Fibroblast of skin of scalp (primary cell): Measurements from ENCODE around the gene CYP20A1.
"Not testable (repeated sequence)": the region's sequence is repeated elsewhere in the genome, so short reads cannot be mapped to it uniquely, and the experiment has no call there.

Experiments used
- DNase-seq: peaks from one replicate; pipeline ENCODE4 v3.0.0-alpha.2; 2013

CYP20A1 gene

DNA sequence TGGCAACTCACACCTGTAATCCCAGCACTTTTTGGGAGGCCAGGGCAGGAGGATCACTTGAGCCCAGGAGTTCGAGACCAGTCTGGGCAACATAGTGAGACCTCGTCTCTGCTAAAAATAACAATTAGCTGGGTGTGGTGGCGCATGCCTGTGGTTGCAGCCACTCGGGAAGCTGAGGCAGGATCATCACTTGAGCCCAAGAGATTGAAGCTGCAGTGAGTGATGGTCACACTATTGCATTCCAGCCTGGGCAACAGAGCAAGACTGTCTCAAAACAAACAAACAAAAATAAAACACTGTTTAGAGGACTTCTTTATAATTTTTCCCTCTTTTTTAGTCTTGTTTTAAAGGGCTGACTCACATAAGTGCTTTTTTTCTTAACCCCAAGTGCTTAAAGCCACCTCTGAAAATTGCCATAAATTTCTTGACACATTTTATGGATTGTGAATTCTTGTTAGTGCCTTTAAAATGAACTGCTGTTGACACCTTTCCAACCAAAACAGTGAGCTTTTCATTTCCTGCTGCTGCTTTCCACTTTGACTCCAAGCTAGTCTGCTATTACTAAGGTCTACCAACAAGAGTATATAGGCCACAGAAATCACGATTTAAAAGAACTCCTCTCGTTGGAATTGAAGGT lies 41.7 kb downstream of the CYP20A1 start:
- peak; percentile 69 for DNase-seq

GRCh38 chr2:203282101-203282500 lies 43.3 kb downstream of the CYP20A1 start:
- no peak for DNase-seq

DNA sequence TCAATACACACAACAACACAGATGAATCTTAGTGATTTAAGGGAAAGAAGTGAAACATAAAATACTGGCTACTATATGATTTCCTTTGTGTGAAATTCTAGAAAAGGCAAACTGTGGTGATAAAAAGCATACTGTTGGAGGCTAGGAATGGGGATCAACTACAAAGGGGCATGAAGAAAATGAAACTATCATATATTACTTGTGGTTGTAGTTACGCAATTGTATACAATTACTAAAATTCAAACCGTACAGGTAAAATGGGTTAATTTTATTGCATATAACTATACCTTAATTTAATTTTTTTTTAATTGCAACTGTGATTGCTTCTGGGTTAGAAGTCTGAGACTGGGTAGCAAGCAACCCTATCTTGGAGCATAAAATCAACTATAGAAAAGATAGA lies 47.7 kb downstream of the CYP20A1 start:
- no peak for DNase-seq

GRCh38 chr2:203301667-203302066 lies 62.8 kb downstream of the CYP20A1 start:
- no peak for DNase-seq

DNA sequence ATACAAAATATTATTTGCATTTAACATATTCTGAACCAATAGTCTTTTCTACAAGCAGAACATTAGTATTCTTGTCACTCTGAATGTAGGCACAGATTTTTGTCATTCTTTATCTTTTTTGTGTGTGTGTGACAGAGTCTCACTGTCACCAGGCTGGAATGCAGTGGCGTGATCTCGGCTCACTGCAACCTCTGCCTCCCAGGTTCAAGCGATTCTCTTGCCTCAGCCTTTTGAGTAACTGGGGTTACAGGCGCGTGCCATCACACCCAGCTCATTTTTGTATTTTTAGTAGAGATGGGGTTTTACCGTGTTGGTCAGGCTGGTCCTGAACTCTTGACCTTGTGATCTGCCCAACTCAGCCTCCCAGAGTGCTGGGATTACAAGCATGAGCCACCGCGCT lies 63.8 kb downstream of the CYP20A1 start:
- not testable (repeated sequence) for DNase-seq

GRCh38 chr2:203310688-203311436 lies 72.0 kb downstream of the CYP20A1 start:
- DNase-seq = no peak

DNA sequence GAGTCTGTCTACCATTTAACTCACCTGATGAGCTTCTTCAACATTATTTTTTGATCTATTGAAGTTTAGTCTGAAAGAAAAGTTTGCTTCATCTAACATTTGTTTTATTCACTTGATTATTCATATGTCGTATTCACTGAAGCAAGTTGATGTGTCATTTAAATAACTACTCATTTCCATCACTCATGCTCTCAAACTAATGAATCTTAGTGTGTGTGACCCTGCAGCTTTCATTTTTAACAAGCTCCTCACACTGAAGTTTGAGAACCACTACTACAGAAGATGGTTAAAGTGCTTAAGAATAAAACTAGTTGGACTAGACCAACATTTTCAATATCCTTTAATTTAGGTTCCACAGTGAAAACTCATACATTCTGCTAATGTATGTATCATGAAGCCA lies 87.5 kb downstream of the CYP20A1 start:
- DNase-seq = no peak

DNA sequence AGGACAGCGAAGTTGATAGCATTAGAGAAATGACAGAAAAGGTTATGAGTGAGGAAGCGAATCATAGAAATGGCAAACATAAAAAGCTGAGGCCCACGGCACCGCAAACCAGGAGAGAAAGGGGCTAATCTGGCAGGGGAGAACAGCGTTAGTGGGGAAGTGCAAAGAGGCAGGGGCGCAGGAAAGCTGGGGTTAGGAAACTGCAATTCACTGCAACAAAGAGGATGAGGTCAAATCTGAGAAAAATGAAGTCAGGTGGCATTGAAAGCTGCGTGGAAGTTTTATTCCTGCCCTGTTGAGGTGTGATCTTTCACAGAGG lies 88.7 kb downstream of the CYP20A1 start:
- DNase-seq = no peak

GRCh38 chr2:203327901-203328759 lies 89.3 kb downstream of the CYP20A1 start, which contains the start of gene ABI2:
TSS of gene ABI2 (plus strand) at chr2:203328394. CDS start at chr2:203328515, 121 bp downstream.
- DNase-seq = peak; percentile 89

DNA sequence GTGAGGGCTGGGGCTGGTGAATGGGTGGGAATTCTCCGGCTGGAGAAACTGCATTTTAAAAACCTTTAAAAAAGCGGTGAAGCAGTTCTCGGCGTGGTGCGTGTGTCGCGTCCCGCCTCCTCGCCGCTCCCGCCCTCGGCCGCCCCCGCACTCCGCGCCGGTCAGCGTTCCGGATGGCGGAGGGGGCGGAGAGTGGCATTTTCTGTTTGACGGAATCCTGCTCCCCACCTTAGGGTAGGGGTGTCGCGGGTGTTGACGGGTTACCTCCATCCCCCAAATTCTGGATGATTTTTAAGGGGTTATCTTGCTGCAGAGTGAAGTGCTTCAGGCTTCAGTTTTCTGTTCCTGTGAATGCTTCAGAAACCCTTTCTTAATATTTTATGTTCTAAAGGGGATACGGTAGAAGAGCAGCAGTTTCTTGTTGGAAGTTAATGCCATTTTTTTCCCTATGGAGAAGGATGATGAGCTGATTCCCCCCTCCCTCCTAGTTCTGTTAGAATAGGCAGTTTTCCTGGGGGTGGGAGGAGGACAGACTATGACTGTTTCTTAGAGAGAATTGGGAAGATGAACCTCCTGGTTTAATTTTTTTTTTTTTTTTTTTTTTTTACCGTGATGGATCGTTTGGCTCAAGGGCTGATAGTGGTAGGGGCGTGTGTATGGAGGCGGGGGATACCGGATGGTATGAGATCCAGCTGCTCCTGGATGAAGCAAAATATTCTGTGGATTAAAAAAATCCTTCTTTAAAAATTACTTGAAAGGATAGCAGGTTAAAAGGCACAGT lies 90.1 kb downstream of the CYP20A1 start:
- DNase-seq = peak; percentile 10

DNA sequence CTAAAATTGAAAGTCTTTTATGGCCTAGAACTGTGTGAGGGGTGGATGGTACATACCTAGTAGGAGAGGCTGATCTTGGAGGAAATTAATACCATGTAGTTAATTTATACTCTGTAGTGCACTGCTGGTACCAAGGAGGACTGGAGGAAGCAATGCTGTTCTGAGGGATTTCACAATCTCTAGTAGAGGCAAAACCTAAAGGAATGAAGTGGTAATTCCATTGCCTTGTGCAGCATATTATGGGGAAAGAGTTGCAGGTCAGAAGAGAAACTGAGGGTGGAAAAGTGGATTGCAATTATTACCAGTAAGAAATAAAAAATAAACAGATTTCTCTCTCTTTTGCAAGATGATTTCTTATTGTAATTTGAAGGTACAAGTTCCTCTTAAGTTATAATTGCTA lies 91.6 kb downstream of the CYP20A1 start:
- peak; percentile 19 for DNase-seq

DNA sequence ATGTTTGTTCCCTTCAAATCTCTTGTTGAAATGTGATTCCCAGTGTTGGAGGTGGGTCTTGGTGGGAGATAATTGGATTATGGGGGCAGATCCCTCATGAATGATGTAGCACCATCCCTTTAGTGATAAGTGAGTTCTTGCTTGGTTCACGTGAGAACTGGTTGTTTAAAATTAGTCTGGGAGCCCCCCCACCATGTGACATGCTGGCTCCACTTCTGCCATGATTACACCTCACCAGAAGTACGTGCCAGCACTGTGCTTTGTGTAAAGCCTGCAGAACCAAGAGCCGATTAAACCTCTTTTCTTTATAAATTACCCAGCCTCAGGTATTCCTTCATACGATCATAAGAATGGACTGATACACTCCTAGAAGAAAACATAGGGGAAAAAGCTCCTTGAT lies 99.5 kb downstream of the CYP20A1 start:
- no peak for DNase-seq

DNA sequence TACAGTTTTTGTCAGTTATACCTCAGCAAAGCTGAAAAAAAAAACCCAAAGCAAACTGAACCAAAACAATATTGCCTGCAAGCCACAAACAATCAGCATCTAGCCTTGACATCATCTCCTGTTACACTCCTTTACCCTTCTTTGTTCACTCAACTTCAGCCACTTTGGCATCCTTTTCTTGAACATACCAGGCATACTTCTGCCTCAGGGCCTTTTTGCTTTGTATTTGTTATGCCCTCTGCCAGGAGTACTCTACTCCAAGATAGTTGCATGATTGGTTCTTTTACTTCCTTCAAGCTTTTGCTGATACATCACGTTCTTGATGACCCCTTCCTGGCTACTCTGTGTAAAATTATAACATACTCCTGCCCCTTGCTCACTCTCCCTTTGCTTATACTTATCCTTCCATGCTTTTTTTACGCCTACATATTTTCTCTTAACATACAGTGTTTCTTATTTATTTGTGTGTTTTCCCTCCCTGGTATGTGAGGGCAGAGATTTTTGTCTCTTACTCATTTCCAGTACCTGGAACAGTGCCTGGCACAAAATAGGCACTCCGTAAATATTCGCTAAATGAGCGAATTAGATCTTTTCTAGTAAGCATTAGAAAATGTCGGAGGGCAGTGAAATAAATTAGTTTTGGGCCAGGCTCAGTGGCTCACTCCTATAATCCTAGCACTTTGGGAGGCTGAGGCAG lies 102.1 kb downstream of the CYP20A1 start:
- DNase-seq = peak; percentile 70

- DNase-seq = no peak
These were observed 103.0 kb downstream of the CYP20A1 start for GRCh38 chr2:203341741-203342310.

DNA sequence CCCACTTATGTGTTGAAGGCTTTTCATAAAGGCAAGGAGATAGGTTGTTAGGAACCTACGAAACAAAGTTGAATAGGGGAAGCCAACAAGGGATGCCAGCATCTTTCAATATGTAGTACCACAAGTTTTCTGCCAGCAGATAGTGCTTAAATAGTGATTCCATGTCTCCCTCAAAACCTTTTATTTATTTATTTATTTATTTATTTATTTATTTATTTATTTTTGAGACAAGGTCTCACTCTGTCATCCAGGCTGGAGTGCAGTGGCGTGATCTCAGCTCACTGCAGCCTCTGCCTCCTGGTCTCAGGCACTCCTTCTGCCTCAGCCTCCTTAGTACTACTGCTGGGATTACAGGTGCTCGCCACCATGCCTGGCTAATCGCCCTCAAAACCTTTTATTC lies 103.6 kb downstream of the CYP20A1 start:
- DNase-seq = not testable (repeated sequence)

- DNase-seq = no peak
These were observed 105.8 kb downstream of the CYP20A1 start for GRCh38 chr2:203344667-203345066.

DNA sequence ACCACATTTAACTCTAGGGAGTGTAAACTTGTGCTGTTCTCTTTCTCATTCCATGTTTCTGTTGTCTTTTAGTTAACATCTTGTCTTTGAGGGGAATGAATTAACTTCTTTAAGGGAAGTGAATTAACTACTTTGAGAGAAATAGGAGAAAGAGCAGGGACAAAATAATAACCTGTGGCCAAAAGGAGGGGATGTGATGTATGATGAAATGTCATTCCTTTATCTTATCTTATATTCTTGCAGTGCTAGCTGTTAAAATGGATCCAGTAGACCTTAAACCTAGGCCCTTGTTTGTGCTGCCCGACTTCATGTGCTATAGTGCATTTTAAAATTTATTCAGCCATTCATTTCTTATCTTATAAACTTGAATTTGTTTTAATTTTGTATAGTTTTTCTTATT lies 107.8 kb downstream of the CYP20A1 start:
- no peak for DNase-seq

GRCh38 chr2:203347375-203347774 lies 108.6 kb downstream of the CYP20A1 start:
- DNase-seq = no peak

DNA sequence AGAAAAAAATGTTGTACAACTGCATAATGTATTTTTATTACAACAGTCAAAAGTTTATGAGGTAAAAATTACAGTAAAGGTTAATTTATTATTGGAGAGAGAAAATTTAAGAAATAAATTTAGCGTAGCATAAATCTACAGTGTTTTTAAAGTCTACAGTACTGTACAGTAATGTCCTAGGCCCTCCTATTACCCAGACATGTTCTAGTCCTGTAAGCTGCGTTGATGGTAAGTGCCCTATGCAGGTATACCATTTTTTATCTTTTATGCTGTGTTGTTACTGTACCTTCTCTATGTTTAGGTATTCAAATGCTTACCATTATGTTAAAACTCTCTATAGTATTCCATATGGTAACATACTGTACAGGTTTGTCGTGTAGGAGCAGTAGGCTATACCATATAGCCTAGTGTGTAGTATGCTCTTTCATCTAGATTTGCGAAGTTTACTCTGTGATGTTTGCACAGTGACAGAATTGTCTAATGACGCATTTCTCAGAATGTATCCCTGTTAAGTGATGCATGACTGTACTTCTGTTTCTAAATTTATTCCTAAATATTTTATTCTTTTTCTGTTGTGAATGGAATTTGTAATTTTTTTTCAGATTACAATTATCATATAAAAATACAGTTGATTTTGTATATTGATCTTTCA lies 113.9 kb downstream of the CYP20A1 start:
- DNase-seq = no peak

GRCh38 chr2:203354966-203355365 lies 116.1 kb downstream of the CYP20A1 start:
- no peak for DNase-seq
